ENCODE data around the gene PDXDC1.
"Not testable (repeated sequence)": the region's sequence is repeated elsewhere in the genome, so short reads cannot be mapped to it uniquely, and the experiment has no call there.

PDXDC1 gene

GRCh38 chr16:15038689-15039088 is 63.9 kb downstream of the PDXDC1 start:
- DNase-seq = no peak

- no peak for DNase-seq
Measured at GRCh38 chr16:15041271-15042004, 66.6 kb downstream of the PDXDC1 start.

GRCh38 chr16:15043344-15043743 is 68.5 kb downstream of the PDXDC1 start:
- DNase-seq = no peak

GRCh38 chr16:15044286-15044685 is 69.5 kb downstream of the PDXDC1 start:
- no peak for DNase-seq

- not testable (repeated sequence) for DNase-seq
Measured at GRCh38 chr16:15045270-15045669, 70.4 kb downstream of the PDXDC1 start.

- DNase-seq = no peak
Measured at GRCh38 chr16:15046692-15047376, 72.0 kb downstream of the PDXDC1 start.

GRCh38 chr16:15049581-15050180 is 74.9 kb downstream of the PDXDC1 start:
- no peak for DNase-seq

- DNase-seq = not testable (repeated sequence)
Measured at GRCh38 chr16:15050440-15050839, 75.6 kb downstream of the PDXDC1 start.

GRCh38 chr16:15051387-15051951 is 76.6 kb downstream of the PDXDC1 start:
- DNase-seq = no peak

- DNase-seq = no peak
Measured at GRCh38 chr16:15052747-15053476, 78.1 kb downstream of the PDXDC1 start.

- no peak for DNase-seq
Measured at GRCh38 chr16:15053904-15054303, 79.1 kb downstream of the PDXDC1 start.

- DNase-seq = no peak
Measured at GRCh38 chr16:15054357-15055140, 79.7 kb downstream of the PDXDC1 start.

- no peak for DNase-seq
Measured at GRCh38 chr16:15055141-15056053, 80.6 kb downstream of the PDXDC1 start.

GRCh38 chr16:15057681-15058417 is 83.0 kb downstream of the PDXDC1 start:
- DNase-seq = no peak

GRCh38 chr16:15059324-15059723 is 84.5 kb downstream of the PDXDC1 start:
- DNase-seq = no peak

- not testable (repeated sequence) for DNase-seq
Measured at GRCh38 chr16:15062085-15062810, 87.4 kb downstream of the PDXDC1 start.

GRCh38 chr16:15065961-15066360 is 91.1 kb downstream of the PDXDC1 start:
- not testable (repeated sequence) for DNase-seq

- DNase-seq = not testable (repeated sequence)
Measured at GRCh38 chr16:15066690-15067089, 91.9 kb downstream of the PDXDC1 start.

- not testable (repeated sequence) for DNase-seq
Measured at GRCh38 chr16:15071013-15071412, 96.2 kb downstream of the PDXDC1 start.
